Stimulated activated CD4-positive, alpha-beta T cell treated with anti-CD3 and anti-CD28 coated beads, Interleukin-4, amount 100 ng/mL, for 1 hour (primary cell): ENCODE data around the gene MAPK1.
A peak's percentile ranks its signal among the peaks of the same experiment; 100 is the strongest.
"Not testable (repeated sequence)": the region's sequence is repeated elsewhere in the genome, so short reads cannot be mapped to it uniquely, and the experiment has no call there.

Source experiments
- DNase-seq: peaks from one replicate; pipeline ENCODE4 v3.0.0-alpha.2; 2020

The MAPK1 gene

GRCh38 chr22:21720191-21720859, 147.1 kb downstream of the MAPK1 start:
- not testable (repeated sequence) for DNase-seq

GRCh38 chr22:21719024-21719423, 148.4 kb downstream of the MAPK1 start:
- DNase-seq = no peak

- DNase-seq = no peak
Measured at GRCh38 chr22:21718499-21718898, 148.9 kb downstream of the MAPK1 start.

GRCh38 chr22:21716395-21717122, 150.9 kb downstream of the MAPK1 start:
- not testable (repeated sequence) for DNase-seq

DNA sequence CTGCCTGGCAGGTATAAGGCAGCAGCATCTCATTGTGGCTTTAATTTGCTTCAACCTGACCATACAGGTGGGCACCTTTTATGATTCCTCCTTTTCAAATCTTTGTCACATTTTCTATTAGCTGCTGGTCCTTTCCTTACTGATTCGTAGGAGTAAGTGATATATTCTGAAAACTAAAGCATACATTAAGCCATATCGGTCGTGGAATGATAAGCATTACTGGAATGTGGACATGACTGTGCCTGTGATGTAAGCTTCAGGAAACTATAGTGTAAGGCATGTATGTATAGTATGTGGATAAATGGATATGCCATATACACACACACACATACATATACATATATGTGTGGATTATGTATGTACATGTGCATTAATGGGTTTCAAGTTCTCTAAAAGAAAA, 152.7 kb downstream of the MAPK1 start:
- no peak for DNase-seq

- DNase-seq = no peak
Measured at GRCh38 chr22:21714059-21714770, 153.2 kb downstream of the MAPK1 start.

DNA sequence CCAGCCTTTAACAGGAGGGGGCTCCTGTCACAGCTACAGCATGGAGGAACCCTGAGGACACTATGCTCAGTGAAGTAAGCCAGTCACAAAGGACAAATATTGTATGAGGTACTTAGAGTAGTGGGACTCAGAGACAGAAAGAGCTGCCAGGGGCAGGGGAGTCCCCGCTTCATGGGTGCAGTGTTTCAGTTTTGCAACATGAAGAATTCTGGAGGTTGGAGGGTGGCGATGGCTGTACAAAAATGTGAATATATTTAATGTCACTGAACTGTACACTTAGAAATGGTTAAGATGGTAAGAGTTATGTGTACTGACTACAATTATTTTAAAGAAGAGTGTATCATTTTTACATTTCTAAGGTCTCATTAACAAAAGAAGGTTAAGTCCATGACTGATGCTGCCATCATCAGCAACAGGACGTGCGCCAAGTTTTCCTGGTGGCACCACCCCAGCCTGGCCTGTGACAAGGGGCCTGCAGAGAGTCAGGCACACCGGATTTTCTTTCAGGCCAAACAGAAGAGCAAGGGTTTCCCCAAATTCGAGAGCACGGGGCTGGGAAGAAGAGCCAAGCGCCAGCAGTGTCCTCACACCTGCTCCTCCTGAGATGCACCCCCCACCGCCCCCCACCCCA, 153.9 kb downstream of the MAPK1 start:
- DNase-seq = no peak

DNA sequence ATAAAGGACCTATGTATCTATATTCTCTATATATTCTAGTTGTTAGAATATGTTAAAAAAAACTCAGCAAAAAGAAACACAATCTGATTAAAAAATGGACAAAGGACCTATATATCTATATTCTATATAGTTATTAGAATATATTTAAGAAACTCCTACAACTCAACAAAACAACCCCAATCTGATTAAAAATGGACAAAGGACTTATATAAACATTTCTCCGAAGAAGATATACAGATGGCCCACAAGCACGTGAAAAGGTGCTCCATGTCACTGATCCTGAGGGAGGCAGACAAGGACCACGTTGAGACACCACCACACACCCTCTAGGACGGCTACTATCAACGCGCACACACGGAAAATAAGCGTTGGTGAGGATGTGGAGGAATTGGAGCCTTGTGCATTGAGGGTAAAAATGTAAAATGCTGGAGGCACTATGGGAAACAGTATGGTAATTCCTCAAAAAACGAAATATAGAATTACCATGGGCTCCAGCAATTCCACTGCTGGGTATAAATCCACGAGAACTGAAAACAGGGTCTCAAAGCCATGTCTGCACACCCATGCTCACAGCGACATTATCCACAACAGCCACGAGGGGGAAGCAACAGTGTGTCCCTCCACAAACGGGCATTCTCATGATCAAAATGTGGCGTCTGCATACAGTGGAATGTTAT, 154.6 kb downstream of the MAPK1 start:
- DNase-seq = peak; percentile 50

GRCh38 chr22:21711851-21712250, 155.6 kb downstream of the MAPK1 start:
- no peak for DNase-seq

DNA sequence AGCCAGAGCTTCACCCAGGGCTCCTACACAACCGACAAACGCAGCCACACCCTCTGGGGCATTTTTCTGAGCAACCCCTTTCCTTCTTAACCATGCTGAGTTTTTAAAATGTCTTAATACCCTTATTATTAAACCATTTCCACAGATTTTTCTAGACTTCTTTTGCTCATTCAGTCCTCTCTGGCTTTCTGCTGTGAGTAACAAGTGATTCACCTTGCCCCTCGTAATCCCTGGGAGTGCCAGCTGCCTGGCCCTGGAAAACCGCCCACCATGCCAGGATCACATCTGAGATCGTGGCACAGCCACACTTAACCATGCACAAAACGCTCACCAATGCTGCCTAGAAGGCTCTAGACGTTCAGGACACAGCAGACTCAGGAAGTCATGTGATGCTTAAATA, 157.3 kb downstream of the MAPK1 start:
- DNase-seq = no peak

- DNase-seq = no peak
Measured at GRCh38 chr22:21709688-21710087, 157.8 kb downstream of the MAPK1 start.

- no peak for DNase-seq
Measured at GRCh38 chr22:21708960-21709359, 158.5 kb downstream of the MAPK1 start.

- DNase-seq = no peak
Measured at GRCh38 chr22:21707677-21708076, 159.8 kb downstream of the MAPK1 start.
